ENCODE data around the gene CDK16.
"Not testable (repeated sequence)": the region's sequence is repeated elsewhere in the genome, so short reads cannot be mapped to it uniquely, and the experiment has no call there.

Gene CDK16

DNA sequence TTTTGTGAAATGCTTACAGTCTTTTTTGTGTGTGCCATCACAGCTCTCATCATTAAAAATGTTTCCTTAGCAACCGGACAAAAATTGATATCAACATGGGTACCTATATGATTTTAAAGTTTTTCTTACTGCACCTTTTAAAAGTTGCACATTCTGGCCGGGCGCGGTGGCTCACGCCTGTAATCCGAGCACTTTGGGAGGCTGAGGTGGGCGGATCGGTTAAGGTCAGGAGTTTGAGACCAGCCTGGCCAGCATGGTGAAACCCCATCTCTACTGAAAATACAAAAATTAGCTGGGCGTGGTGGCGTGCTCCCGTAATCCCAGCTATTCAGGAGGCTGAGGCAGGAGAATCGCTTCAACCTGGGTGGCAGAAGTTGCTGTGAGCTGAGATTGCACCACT lies 39.1 kb downstream of the CDK16 start:
- not testable (repeated sequence) for DNase-seq

DNA sequence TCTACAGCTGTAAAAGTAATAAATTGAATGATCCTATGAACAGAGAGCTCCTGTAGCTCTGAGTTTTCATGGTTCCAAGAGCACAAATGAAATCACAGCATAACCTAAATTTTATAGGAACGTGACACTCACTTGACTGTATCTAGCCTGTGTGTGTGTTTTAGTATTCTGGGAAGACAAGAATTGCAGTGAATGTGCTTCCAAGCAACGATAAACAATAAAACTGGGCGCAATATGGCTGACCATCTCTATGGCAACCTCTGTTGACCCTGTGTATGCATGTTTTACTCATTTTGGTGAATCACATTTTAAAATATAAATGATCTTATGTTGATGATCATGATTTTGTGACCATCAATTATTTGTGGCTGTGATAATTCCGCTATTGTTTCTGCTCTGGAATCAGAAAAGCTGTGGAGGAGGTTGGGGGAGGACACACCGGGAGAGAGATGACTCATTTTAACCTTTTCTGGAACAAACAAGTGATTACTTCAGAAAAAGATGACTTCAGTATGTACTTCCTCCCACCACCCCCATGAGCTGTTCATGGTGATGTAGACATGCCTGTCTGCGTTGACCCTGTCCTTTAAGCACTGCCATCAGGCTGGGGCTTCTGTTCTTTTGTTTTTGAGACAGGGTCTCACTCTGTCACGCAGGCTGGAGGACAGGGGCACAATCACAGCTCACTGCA lies 46.1 kb downstream of the CDK16 start:
- no peak for DNase-seq

DNA sequence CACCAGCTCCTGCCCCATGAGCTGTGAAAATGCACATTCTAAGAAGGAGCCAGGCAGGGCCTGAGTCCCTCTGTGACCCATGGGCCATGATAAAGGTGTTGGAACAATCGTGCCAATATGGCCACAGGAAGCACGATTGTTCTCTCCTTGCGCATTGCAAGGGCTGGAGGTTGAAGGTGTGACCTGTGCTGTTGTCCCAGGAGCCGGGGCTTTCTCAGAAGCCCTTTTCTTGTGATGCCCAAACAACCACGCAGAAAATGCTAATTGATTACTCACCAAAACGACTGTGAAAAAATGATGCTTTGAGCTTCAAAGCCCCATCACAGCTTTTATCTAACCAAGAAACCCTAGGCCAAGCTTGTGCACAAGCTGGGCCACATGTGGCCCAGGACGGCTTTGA lies 48.2 kb downstream of the CDK16 start:
- DNase-seq: no peak

DNA sequence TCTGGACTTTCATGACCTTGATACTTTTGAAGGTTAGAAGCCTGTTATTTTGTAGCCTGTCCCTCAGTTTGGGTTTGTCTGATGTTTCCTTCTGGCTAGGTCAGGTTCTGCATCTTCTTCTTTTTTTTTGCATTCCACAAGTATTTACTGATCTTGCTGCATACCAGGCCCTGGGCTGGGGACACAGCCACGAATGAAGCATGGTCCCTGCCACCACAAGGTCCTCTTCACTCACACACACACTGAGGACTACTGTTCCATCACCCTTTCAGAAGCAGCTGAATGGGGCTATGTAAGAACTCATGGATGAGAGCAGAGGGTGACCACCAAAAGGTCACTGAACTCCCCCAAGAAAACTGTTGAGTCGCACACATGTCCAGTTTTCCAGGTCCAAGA lies 53.5 kb downstream of the CDK16 start:
- DNase-seq: no peak

DNA sequence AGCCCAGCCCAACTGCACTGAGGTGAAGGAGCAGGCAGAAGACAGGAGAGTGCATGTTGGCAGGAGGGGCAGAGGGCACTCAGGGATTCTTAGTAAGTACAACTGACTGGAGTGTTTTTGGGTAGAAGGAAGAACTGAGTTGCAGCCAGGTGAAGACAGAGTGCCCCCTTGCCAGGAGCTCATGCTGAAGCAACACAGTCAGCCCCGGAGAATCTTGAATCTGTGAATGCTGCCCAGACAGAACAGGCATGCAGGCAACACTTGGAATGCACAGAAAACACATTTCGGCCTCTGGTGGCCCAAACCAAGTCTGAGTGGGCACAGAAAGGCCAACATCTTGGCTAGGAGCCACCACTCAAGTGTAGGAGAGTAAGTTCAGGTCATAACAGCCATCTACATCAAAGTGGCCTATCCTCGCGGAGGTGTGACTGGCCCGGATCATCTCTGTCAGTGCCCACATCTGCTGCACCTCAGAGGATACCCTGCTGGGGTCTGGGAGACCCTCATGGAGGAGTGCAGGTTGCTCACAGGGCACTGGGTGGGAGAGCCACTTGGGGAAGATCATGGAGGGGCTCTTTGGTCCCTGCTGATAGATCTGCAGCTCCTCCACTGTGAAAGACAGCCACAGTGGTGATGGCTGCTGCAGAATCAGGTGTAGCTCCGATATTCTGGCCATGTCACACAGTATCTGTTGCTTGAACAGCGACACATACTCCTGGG lies 54.7 kb downstream of the CDK16 start:
- DNase-seq: no peak

DNA sequence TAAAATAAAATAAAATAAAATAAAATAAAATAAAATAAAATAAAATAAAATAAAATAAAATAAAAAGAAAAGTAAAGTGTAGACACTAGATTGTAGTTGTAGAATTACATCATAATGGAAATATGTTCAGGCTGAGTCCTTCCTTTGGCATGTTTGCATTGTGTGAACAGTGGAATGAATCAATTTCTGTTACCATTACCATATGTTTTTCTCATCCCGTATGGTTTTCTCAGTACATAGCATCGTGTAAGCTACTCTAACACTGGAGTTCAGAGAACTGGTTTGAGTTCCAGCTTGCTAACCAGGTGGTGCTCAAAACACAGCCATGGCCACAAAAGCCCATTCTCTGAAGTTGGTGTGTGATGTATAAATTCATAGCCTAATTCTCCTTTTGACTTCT lies 60.2 kb downstream of the CDK16 start:
- DNase-seq: no peak

All from KG1 (cell line).